Measurements from ENCODE around the gene ZNF248. TPM values are rescaled to one million over a fixed set of nuclear protein-coding genes. Genes with fewer than 3 reads are reported as not detected.

The ZNF248 gene
- total RNA-seq, 2 experiments from 2014 or later: 3.2 to 3.4 TPM

DNA sequence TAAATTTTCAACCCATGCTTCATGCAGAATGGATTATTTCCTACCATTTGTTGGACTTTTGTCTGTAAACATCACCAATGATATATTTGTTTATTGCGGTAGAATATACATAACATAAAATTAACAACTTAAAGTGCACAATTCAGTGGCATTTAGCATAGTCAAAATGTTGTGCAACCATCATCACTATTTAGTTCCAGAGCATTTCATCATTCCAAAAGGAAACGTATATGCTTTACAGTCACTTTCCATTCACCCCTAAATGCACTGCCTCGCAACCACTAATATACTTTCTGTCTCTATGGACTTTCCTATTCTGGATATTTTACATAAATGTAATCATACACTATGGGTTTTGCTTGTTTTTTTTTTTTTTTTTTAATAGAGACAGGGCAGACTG lies 11.4 kb upstream of the ZNF248 start:
- Histone ChIP-seq H3K4me3 (ENCODE audit: low read length) (no peak overlapping the region), H3K36me3 (ENCODE audit: insufficient read depth, low read length) (no peaks in the 10 kb centered on the region), H3K9me3 (ENCODE audit: control insufficient read depth in 1 of 2, insufficient read depth in 1 of 2, low read length in 2 of 2) (no peaks in the 10 kb centered on the region), H3K27me3 (ENCODE audit: control insufficient read depth in 1 of 2, insufficient read depth in 2 of 2, low read length in 2 of 2) (no peaks in the 10 kb centered on the region), H3K27ac (ENCODE audit: low read depth in 1 of 2, low read length in 2 of 2) (no peak overlapping the region), H3K4me1 (ENCODE audit: insufficient read depth, low read length) (no peaks in the 10 kb centered on the region)
- no peaks in the 10 kb centered on the region for H3K4me1 Mint-ChIP-seq (ENCODE audit: low read depth)
- ATAC-seq (ENCODE audit: poor library complexity) (no peak), DNase-seq (no peak)
- H3K9me3 Mint-ChIP-seq: no peaks in the 10 kb centered on the region
- POLR2A ChIA-PET: no interaction called here
- CTCF ChIA-PET: no interaction called here
- no peaks in the 10 kb centered on the region for H3K36me3 Mint-ChIP-seq (ENCODE audit: low read depth)
- intact Hi-C loops (cut with DNase I, micrococcal nuclease): no loop called here
- TF ChIP-seq, protein P1, sequence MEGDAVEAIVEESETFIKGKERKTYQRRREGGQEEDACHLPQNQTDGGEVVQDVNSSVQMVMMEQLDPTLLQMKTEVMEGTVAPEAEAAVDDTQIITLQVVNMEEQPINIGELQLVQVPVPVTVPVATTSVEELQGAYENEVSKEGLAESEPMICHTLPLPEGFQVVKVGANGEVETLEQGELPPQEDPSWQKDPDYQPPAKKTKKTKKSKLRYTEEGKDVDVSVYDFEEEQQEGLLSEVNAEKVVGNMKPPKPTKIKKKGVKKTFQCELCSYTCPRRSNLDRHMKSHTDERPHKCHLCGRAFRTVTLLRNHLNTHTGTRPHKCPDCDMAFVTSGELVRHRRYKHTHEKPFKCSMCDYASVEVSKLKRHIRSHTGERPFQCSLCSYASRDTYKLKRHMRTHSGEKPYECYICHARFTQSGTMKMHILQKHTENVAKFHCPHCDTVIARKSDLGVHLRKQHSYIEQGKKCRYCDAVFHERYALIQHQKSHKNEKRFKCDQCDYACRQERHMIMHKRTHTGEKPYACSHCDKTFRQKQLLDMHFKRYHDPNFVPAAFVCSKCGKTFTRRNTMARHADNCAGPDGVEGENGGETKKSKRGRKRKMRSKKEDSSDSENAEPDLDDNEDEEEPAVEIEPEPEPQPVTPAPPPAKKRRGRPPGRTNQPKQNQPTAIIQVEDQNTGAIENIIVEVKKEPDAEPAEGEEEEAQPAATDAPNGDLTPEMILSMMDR (IDR thresholded peaks at IDR 0.05): no peak
- no peaks in the 10 kb centered on the region for H3K27me3 Mint-ChIP-seq
- no peak overlapping the region for H3K27ac Mint-ChIP-seq
- no peak overlapping the region for H3K4me3 Mint-ChIP-seq

DNA sequence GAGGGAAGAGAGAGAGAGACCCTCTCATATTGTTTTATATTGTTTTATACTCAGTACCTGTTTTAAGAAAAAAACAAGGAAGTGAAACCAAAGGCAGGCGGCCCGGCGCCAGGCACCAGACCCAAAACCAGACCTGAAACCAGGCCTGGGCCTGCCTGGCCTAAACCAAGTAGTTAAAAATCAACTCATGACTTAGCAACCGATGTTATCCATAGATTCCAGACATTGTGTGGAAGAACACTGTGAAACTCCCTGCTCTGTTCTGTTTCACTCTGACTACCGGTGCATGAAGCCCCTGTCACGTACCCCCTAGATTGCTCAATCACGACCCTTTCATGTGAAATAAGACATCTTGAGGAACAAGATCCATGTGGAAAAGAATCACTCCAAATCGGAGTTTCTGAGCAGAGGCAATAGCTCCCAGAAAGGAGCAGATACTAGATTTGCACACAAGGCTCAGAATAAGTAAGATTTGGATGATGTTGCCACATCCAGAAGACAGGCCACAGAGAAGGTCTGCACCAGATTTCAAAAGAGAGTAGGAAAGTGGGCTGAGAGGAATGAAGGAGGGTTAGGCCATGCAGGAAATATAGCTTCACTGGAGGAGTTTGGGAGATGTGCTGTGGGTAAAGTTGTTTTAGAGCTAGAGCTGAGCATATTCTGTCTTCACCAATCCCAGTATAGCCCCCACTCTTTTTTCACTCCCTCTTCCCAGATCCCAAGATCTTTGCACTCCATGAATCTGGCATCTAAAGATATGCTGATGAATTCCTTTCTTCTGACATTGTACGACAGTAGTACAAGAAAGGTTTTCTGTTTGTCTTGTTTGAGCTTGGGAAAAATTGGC lies 8.8 kb upstream of the ZNF248 start:
- H3K4me1 Mint-ChIP-seq (ENCODE audit: low read depth): no peaks in the 10 kb centered on the region
- DNase-seq (peak in 1 of 14 experiments; percentile 7), ATAC-seq (ENCODE audit: poor library complexity) (no peak)
- Histone ChIP-seq H3K27me3 (ENCODE audit: control insufficient read depth in 1 of 2, insufficient read depth in 2 of 2, low read length in 2 of 2) (no peaks in the 10 kb centered on the region), H3K4me3 (ENCODE audit: low read length) (no peak overlapping the region), H3K4me1 (ENCODE audit: insufficient read depth, low read length) (no peaks in the 10 kb centered on the region), H3K27ac (ENCODE audit: low read depth in 1 of 2, low read length in 2 of 2) (no peak overlapping the region), H3K9me3 (ENCODE audit: control insufficient read depth in 1 of 2, insufficient read depth in 1 of 2, low read length in 2 of 2) (no peaks in the 10 kb centered on the region), H3K36me3 (ENCODE audit: insufficient read depth, low read length) (no peaks in the 10 kb centered on the region)
- H3K4me3 Mint-ChIP-seq: no peak overlapping the region
- no peaks in the 10 kb centered on the region for H3K27me3 Mint-ChIP-seq
- intact Hi-C loops (cut with DNase I, micrococcal nuclease): no loop called here
- H3K36me3 Mint-ChIP-seq (ENCODE audit: low read depth): no peaks in the 10 kb centered on the region
- ChIA-PET CTCF (no interaction called here), POLR2A (no interaction called here)
- no peak overlapping the region for H3K27ac Mint-ChIP-seq
- no peaks in the 10 kb centered on the region for H3K9me3 Mint-ChIP-seq
- TF ChIP-seq, protein P1 (IDR thresholded peaks at IDR 0.05): no peak

DNA sequence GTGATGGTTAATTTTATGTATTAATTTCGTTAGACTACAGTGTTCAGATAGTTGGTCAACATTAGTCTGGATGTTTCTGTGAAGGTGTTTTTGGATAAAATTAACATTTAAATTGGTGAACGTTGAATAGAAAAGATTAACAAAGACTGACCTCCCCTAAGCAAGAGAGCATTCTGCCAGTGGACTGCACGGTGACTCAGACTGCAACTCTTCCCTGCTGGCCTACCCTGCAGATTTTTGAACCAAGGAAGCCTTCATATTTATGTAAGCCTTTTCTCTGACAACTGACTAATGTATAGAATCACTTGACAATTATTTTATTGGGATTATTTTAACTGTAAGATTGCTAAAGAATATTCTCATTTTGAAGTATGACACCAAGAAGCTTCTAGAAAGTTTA lies 7.9 kb upstream of the ZNF248 start:
- no peaks in the 10 kb centered on the region for H3K4me1 ChIP-seq (ENCODE audit: insufficient read depth, low read length)
- no peak overlapping the region for H3K27ac Mint-ChIP-seq
- H3K27me3 ChIP-seq (ENCODE audit: control insufficient read depth in 1 of 2, insufficient read depth in 2 of 2, low read length in 2 of 2): no peaks in the 10 kb centered on the region
- DNase-seq (no peak), ATAC-seq (ENCODE audit: poor library complexity) (no peak)
- H3K4me1 Mint-ChIP-seq (ENCODE audit: low read depth): no peaks in the 10 kb centered on the region
- no peaks in the 10 kb centered on the region for H3K27me3 Mint-ChIP-seq
- TF ChIP-seq, protein P1 (IDR thresholded peaks at IDR 0.05): no peak
- H3K27ac ChIP-seq (ENCODE audit: low read depth in 1 of 2, low read length in 2 of 2): no peak overlapping the region
- POLR2A ChIA-PET: no interaction called here
- H3K36me3 ChIP-seq (ENCODE audit: insufficient read depth, low read length): no peaks in the 10 kb centered on the region
- no peak overlapping the region for H3K4me3 Mint-ChIP-seq
- H3K36me3 Mint-ChIP-seq (ENCODE audit: low read depth): no peaks in the 10 kb centered on the region
- no peaks in the 10 kb centered on the region for H3K9me3 Mint-ChIP-seq
- intact Hi-C loops (cut with DNase I, micrococcal nuclease): no loop called here
- CTCF ChIA-PET: no interaction called here
- H3K9me3 ChIP-seq (ENCODE audit: control insufficient read depth in 1 of 2, insufficient read depth in 1 of 2, low read length in 2 of 2): no peaks in the 10 kb centered on the region
- no peak overlapping the region for H3K4me3 ChIP-seq (ENCODE audit: low read length)

All from CD4-positive, alpha-beta T cell (primary cell).